GM18505 (cell line): ENCODE measurements around the gene PRKN.

Source experiments
- ATAC-seq: cut with Tn5 transposase; IDR thresholded peaks from one replicate; pipeline ENCODE4 v1.9.1; 2021; ENCODE audit not compliant: unreplicated experiment
- POLR2A ChIP-seq: IDR thresholded peaks from 4 replicates; pipeline ENCODE4 v1.6.1; 2011; ENCODE audit warnings: borderline replicate concordance; ENCODE audit not compliant: insufficient read depth, insufficient read length; ENCODE audit errors: extremely low read depth

PRKN gene

GRCh38 chr6:161481786-161482516 lies 1245.6 kb downstream of the PRKN start:
- no peak for TF ChIP-seq POLR2A
- ATAC-seq, result no peak

- TF ChIP-seq POLR2A, result no peak
- no peak for ATAC-seq
These were observed 1247.0 kb downstream of the PRKN start for GRCh38 chr6:161480421-161481155.

DNA sequence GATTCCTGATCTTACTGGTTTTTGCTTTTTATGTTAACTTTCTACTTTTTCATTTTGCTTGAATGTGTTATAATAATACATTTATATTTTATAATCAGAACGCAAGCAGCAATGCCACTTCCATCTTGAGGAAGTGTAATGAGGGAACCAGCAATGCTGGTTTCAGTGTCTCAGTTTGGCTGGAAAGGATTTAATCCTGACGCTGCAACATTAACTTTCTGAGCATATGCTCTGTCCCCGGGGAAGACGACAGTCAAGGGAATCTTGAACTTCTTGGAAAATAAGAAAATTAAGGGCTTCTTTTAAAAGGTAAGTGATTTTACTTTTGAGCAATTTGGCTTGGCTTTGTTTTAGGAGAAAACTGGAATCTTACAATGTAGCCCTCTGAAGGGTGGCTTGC lies 1248.2 kb downstream of the PRKN start:
- ATAC-seq, result no peak
- no peak for TF ChIP-seq POLR2A

DNA sequence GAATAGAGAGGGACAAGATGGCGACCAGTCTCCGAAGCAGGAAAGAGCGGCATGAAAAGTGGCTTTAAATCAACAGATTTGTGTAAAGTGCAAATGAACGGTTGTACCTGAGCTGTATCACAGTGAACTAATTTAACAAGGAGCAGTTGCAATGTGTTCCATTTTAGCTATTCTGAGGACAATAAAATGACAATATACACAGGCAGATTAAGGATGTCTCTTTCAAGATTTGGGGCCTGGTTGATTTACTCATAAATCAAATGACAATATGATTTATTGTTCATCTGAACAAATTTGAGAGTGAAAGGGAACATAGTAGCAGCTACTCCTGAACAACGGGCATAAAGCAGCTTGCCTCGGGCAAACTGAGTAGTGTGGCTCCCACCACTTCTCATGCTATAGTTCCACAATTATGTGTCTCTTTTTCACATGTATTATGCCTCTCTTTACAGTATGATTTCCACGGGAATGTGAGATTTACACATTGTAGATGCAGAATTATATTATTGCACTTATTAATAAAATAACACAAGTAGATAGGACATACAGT lies 1249.6 kb downstream of the PRKN start:
- no peak for ATAC-seq
- TF ChIP-seq POLR2A, result no peak

- no peak for ATAC-seq
- TF ChIP-seq POLR2A, result no peak
These were observed 1250.9 kb downstream of the PRKN start for GRCh38 chr6:161476711-161477110.

GRCh38 chr6:161465403-161465802 lies 1262.2 kb downstream of the PRKN start:
- no peak for ATAC-seq
- no peak for TF ChIP-seq POLR2A

DNA sequence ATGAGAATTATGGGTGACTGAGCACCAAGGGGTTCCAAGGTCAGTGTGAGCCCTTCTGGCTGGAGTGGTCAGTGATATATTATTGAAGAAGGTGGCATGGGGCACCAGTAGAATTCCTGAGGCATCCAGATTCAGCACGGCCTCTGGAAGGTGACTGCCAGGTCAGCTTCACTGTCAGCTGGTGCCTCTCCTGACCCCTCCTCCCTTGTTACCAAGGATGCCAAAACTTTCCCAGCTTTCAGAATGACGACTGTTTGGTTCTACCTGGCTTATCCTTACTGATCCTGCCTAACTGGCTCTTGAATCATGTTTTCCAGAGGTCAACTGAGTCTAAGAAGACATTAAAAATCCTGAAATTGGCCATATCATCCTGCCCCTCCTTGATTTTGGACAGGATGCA lies 1264.5 kb downstream of the PRKN start:
- no peak for TF ChIP-seq POLR2A
- ATAC-seq, result no peak

DNA sequence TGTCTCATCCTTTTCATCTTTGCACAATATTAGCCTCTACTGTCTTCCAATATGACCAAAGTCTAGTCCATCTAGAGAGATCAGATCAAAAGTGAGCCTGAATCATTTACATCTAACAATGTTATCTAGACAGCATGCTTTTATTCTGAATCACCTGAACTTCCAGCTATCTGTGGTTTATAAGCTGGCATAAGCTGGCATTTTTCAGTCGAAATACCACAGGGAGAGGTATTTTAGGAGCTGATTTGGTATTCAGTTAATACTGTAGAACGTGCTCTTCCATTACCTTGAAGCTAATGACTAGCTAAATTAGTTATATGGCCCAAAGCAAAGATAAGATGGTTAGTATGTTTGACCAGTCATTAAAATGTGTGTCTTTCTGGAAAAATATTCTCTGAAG lies 1265.4 kb downstream of the PRKN start:
- ATAC-seq, result no peak
- no peak for TF ChIP-seq POLR2A

DNA sequence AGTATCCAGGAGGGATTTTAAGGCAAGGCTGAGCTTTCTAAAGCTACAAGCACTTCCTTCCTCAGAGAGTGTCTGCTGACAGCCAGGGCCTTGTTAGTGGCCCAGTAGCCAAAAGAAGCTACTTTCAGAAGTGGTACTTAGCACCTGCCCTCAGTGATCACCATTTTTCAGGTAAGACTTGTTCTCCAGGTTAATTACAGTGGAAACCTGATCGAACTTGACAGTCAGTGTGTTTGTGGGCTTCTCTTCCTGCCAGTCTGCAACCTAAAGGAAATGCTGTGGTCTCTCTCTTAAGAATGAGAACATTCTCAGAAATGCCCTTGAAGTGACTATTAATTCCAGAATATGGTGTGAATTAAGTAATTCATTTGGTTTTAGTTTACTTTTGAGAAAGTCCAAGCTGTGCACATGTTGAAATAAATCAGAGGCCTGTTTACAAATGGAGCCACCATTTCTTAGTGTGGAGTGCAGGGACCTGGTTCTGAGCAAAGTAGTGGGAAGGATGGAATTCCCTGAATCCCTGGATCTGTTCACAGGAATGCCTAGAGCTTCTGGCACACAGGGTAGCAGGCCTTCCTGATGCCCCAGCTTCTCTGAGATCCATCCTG lies 1268.5 kb downstream of the PRKN start:
- ATAC-seq, result no peak
- no peak for TF ChIP-seq POLR2A

GRCh38 chr6:161458201-161458951 lies 1269.2 kb downstream of the PRKN start:
- ATAC-seq, result no peak
- TF ChIP-seq POLR2A, result no peak

DNA sequence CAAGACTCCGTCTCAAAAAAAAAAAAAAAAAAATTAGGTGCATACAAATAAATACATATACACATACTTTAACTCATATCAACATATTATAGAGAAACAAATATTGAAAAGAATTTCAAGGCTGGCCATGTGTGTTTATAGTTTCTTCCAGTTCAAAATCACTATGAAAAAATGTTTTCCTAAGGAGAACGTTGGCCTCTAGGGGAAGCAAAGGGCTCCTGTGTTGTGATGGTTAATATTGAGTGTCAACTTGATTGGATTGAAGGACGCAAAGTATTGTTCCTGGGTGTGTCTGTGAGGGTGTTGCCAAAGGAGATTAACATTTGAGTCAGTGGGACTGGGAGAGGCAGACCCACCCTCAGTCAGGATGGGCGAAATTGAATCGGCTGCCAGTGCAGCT lies 1271.7 kb downstream of the PRKN start:
- TF ChIP-seq POLR2A, result no peak
- ATAC-seq, result no peak

- no peak for TF ChIP-seq POLR2A
- no peak for ATAC-seq
These were observed 1274.0 kb downstream of the PRKN start for GRCh38 chr6:161453558-161453957.

DNA sequence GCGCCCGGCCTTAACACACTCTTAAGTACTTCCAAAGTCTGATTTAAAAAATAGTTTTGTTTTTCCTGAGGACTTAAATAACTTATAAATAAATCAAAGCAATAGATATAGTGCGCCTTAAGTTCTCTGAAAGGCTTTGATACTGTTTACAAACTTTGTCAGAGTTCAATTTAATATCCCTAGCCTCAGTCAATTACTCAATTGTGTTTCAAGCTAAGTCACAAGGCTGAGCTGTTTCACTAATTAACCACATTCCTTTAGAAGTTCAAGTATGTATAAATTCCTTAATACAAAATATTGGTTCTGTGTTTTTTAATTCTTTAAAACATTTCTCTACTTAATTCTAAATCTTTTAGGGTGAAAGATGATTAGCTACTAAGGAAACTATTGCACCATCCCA lies 1275.3 kb downstream of the PRKN start:
- no peak for TF ChIP-seq POLR2A
- no peak for ATAC-seq
